Nucleus accumbens (tissue), 56 donors: Measurements from ENCODE around the gene ITPKB.
"Not testable (repeated sequence)": the region's sequence is repeated elsewhere in the genome, so short reads cannot be mapped to it uniquely, and the experiment has no call there.

Source experiments
- DNase-seq, 56 donors: peaks; one replicate each; lab custom pipeline; 2025; lab: John Stamatoyannopoulos, UW

The ITPKB gene

DNA sequence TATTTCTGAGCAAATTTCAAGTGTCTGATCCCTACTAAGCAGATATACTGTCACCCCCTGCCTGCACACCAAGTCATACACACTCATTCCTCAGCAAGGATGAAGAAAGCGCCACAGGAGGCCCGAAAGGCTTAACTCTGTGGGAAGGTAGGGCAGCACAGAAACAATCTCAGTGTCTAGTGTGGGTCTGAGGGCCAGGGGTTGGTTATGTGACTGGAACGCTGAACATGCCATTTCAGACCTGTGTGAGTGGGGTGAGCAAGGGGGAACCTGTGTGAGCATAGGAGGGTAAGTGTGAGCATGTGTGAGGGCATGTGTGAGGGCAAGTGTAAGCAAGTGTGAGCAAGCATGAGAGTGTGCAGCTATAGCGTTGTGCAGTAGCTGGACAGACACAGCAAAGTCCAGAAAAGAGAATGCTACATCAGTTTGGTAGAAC lies 6.2 kb downstream of the ITPKB start:
- peak in 1 of 56 donors; percentile 24 for DNase-seq

- DNase-seq, result no peak
These were observed 7.7 kb downstream of the ITPKB start for GRCh38 chr1:226731257-226731893.

- DNase-seq, result no peak
These were observed 8.2 kb downstream of the ITPKB start for GRCh38 chr1:226730836-226731235.

DNA sequence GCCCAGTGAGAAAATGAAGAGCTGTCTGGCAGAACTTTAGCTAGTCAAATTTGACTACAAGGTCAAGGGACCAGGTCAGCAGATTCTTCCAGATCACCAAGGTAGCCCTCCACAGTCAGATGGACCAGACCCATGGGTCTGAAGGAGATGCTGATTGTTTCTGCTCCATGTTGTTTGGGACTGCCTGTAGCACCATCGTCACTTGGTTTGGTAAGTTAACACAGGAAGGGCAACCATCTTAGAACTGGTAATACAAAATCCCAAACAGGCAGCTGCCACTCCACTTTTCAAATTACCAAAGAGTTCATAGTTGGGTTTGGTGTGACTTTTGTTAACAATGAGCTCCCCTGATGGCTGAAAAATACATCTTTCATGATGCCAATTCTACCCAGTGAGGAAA lies 9.0 kb downstream of the ITPKB start:
- no peak for DNase-seq

GRCh38 chr1:226728448-226728847 lies 10.6 kb downstream of the ITPKB start:
- no peak for DNase-seq

DNA sequence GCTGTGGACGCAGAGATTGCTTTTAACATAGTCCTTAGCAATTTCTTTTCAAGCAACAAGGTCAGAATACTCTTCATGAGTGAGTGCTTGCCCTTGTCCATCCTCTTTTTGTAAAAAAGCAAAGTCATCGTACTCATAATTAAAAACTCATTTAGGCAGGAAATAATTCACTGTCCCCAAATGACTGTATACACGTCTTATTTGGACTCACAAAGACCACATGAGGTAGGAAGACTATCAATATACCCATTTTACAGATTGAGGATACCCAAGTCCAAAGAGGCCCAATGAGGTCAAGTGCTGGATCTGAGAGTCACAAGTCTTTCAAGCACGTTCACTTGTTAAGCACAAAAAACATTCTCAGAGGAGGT lies 13.2 kb downstream of the ITPKB start:
- DNase-seq, result no peak

DNA sequence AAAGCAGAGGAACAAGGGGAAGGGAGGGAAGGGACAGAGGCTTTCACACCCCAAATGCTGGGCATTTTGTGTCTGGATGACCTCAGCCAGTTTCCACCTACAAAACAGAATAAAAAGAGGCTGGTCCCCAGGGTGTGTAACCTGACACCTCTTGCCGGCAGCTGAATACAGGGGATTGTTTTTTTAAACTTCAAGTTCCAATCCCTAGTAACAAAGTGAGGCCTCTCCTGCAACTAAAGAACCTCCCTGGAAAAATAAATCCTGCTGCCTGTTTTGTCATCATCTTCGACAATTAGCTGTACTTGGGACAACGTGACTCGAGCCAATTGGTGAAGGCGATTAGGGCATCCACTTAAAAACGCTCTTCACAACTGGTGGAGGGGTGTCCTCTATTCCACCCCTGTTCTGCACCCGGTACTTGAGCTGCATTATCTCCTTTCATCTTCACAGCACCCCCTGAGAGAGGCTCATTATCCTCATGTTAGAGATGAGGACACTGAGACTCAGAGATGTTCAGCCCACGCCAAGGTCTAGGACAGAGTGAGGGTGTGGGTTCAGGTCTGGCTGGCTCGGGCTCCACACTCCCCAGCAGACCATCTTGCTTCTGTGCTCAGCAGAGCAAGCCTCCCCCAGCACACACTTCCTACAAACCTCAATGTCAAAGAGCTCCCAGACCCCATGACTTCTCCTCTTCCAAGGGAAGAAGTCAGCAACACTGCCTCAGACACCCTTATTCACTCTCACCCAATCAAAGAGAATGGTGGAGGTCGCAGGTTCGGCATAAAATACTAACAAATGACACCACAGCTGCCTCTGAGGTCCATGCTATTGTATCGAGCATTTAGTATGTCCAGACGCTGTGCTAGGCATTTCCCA lies 15.2 kb downstream of the ITPKB start:
- no peak for DNase-seq

- no peak for DNase-seq
These were observed 16.0 kb downstream of the ITPKB start for GRCh38 chr1:226722901-226723656.

GRCh38 chr1:226722240-226722900 lies 16.7 kb downstream of the ITPKB start:
- peak in 5 of 56 donors; percentile 31 to 48 (median 45) for DNase-seq

DNA sequence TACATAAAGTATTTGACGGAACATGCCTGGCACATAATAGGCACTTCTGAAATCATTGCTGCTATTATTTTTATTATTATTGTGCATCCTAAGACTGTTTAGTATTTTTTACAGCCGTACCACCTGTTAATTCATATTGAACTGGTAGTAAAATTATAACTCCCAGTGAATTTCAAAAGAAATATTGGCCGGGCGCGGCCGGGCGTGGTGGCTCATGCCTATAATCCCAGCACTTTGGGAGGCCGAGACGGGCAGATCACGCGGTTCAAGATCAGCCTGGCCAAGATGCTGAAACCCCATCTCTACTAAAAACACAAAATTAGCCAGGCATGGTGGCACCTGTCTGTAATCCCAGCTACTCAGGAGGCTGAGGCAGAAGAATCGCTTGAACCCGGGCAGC lies 18.5 kb downstream of the ITPKB start:
- not testable (repeated sequence) for DNase-seq

- no peak for DNase-seq
These were observed 19.3 kb downstream of the ITPKB start for GRCh38 chr1:226719596-226720387.

DNA sequence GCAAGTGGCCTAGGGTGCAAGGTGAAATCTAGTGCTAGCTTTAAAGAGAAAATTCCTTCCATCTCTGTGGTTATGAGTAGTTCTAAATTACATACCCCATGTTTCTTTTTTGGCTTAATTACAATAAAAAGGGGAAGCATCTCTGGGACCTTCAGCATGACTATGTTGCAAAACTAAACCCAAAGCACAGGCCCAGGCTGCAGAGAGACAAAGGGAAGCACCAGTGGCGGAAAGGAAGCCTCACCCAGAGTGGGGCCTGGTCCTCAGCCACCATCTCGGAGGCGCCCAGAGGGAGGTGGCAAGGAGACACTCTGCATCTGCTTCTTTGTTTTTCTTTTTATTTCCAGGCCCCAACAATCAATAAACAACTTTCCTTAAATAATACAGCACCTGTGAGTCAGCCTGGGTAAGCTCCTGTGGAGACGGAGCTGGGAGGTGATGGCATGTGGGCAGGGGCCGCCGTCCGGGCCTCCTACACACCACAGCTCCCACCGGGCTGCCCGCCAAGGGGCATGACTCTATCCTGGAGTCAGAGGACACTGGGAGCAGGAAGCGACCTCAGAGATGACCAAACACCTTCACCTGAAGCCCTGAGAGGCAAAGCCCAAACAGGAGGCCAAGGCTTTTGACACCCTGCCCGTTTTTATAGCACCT lies 21.7 kb downstream of the ITPKB start:
- no peak for DNase-seq

DNA sequence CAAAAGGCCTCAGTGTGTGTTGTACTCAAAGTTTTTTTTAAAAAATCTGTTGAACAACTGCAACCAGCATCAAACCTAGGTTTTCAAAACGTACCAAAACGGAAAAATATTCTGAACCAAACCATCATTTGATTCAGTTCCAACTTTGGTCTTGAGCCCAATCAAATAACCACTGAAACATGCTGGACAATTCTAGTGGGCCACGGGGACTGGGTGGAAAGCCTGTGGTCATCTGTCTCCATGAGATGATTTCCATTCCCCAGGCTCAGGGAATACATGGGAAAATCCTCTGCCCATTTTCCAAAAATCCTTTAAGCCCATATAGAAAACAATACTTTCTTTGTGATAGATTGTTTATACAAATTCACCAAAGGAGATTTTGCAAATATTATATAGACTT lies 22.5 kb downstream of the ITPKB start:
- no peak for DNase-seq

GRCh38 chr1:226714148-226714547 lies 24.9 kb downstream of the ITPKB start:
- no peak for DNase-seq

DNA sequence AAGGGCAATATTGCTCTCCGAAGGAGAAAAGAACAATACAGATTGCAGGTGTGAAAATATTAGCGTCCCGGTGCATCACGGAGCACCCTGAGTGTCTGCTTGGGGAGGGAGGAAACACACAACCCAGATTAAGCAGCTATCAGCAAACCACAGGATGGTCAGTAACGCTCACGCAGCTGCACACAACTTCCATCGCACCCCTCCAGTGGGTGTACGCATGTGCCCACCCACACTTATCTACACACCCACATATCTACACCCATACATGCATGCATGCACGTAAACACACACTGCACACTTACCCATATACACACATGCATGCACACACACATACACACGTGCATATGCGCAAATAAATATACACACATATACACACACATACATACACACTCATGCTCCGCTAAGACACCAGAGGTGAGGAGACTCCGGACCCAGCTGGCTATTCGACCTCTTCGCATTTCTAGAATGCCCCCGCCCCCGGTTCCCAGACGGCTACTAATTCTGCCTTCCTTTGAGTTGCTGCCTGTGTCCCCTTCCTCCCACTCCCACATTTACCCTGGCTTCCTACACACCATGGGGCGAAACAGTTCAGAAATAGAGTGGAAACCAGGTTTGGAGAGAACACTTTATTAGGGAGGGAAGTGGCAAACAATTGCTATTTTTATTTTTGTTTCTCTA lies 26.2 kb downstream of the ITPKB start:
- no peak for DNase-seq

DNA sequence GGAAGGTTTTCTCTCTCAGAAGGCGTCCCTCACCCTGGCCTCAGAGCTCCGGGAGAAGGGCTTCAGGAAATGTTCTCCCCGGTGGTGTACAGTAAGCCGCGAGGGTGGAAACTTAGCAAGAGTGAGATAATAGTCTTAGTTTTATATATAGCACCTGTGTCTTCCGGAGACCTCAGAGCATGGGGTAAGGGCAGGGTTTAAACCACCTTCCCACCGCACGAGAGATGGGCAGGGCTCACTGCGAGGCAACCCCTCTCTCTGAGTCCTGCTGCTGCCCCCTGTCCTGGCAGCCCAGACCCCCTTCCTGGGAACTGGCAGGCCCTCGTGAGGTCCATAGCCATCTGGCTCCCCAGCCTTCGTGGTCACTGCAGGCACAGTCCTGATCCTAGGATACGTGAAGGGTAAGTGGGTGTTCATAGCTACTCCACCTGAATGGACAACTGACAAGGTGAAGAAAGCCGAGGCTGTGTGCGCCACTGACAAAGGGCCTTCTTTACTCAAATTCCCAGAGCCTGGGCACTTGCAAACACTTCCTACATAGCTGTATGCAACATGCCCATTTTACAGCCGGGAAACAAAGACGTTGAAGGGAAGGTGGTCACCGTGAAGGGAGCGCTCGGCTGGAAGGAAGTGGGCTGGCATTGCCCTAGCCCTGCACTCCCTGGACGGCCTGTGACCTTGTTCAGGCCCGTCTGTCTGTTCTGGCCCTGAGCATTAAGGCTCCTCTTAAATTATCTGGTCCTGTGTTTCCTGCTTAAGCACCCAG lies 26.9 kb downstream of the ITPKB start:
- DNase-seq, result no peak

DNA sequence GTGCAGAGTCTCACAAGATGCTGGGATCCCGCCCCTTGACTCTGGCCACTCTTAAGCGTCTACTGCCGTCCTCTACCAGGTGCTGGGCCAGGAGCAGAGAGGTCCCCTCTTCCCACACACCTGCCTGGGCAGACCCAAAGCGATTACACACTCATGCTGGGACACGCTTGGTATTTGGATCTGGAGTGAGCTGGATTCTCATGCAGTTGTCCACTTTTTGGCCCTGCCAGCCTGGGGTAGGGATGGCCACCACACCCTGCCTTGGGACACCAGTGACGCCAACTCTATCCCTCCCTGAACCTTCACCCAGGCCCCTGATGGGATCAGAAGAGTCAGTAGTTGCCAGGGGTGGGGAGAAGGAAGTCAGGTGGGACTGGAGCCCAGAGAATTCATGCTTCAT lies 28.6 kb downstream of the ITPKB start:
- DNase-seq, result no peak

- DNase-seq, result no peak
These were observed 29.1 kb downstream of the ITPKB start for GRCh38 chr1:226709953-226710352.
